ENCODE measurements around the gene VPS4B.
A peak's percentile ranks its signal among the peaks of the same experiment; 100 is the strongest.

VPS4B gene

GRCh38 chr18:63387861-63388260, 34.4 kb downstream of the VPS4B start:
- no peaks in the 10 kb centered on the region for H3F3A ChIP-seq (ENCODE audit: insufficient read depth, low read length)

GRCh38 chr18:63382843-63383242, 39.4 kb downstream of the VPS4B start:
- no peak overlapping the region for H3K4me3 ChIP-seq (ENCODE audit: low read length)
- no peak overlapping the region for H3K27ac ChIP-seq (ENCODE audit: low read length)
- no peak for TF ChIP-seq EZH2 (optimal IDR thresholded peaks at IDR 0.05; ENCODE audit: low read depth, low read length)
- H3K9me3 ChIP-seq (replicated peaks; ENCODE audit: insufficient read depth, low read length), result no peaks in the 10 kb centered on the region
- no peaks in the 10 kb centered on the region for H3F3A ChIP-seq (ENCODE audit: insufficient read depth, low read length)
- no peaks in the 10 kb centered on the region for H3K36me3 ChIP-seq (replicated peaks; ENCODE audit: insufficient read depth, low read length)
- H3K9me2 ChIP-seq (replicated peaks; ENCODE audit: insufficient read depth, low read length), result no peaks in the 10 kb centered on the region
- no peak for DNase-seq
- no peak overlapping the region for H2AFZ ChIP-seq (ENCODE audit: low read length)
- H4K20me1 ChIP-seq (ENCODE audit: insufficient read depth, low read length), result no peaks in the 10 kb centered on the region
- no peaks in the 10 kb centered on the region for H3K4me1 ChIP-seq (ENCODE audit: low read length)
- no peaks in the 10 kb centered on the region for H3K79me2 ChIP-seq (ENCODE audit: low read length)
- no peaks in the 10 kb centered on the region for H3K27me3 ChIP-seq (replicated peaks; ENCODE audit: insufficient read depth, low read length)
- H3K4me2 ChIP-seq (ENCODE audit: low read depth, low read length), result no peak overlapping the region
- no peak overlapping the region for H3K9ac ChIP-seq (ENCODE audit: low read length)

More at GRCh38 chr18:63387861-63388260, 34.4 kb downstream of the VPS4B start:
- Histone ChIP-seq H3K4me2 (ENCODE audit: low read depth, low read length) (no peak overlapping the region), H3K27ac (ENCODE audit: low read length) (no peak overlapping the region), H3K9ac (ENCODE audit: low read length) (no peak overlapping the region), H3K36me3 (replicated peaks; ENCODE audit: insufficient read depth, low read length) (peaks cover 5% of the 10 kb centered on the region), H4K20me1 (ENCODE audit: insufficient read depth, low read length) (no peaks in the 10 kb centered on the region), H3K9me2 (replicated peaks; ENCODE audit: insufficient read depth, low read length) (no peaks in the 10 kb centered on the region), H3K79me2 (ENCODE audit: low read length) (no peaks in the 10 kb centered on the region), H3K27me3 (replicated peaks; ENCODE audit: insufficient read depth, low read length) (no peaks in the 10 kb centered on the region), H2AFZ (ENCODE audit: low read length) (no peak overlapping the region), H3K4me3 (ENCODE audit: low read length) (no peak overlapping the region), H3K9me3 (replicated peaks; ENCODE audit: insufficient read depth, low read length) (no peaks in the 10 kb centered on the region), H3K4me1 (ENCODE audit: low read length) (no peaks in the 10 kb centered on the region)
- no peak for DNase-seq
- TF ChIP-seq CTCF (IDR thresholded peaks at IDR 0.05; ENCODE audit: low read length), result no peak
- TF ChIP-seq EZH2phosphoT487 (IDR thresholded peaks at IDR 0.05; ENCODE audit: low read length), result no peak
- no peak for TF ChIP-seq EZH2 (optimal IDR thresholded peaks at IDR 0.05; ENCODE audit: low read depth, low read length)

- Histone ChIP-seq H3K4me2 (ENCODE audit: low read depth, low read length) (0 out of 2 replicates have a peak overlapping the region, but pooled peaks have one; percentile 28), H3K9ac (ENCODE audit: low read length) (no peak overlapping the region), H3F3A (ENCODE audit: insufficient read depth, low read length) (no peaks in the 10 kb centered on the region), H3K4me3 (ENCODE audit: low read length) (no peak overlapping the region), H3K27ac (ENCODE audit: low read length) (no peak overlapping the region), H3K9me2 (replicated peaks; ENCODE audit: insufficient read depth, low read length) (no peaks in the 10 kb centered on the region), H3K4me1 (ENCODE audit: low read length) (no peaks in the 10 kb centered on the region), H2AFZ (ENCODE audit: low read length) (no peak overlapping the region), H3K9me3 (replicated peaks; ENCODE audit: insufficient read depth, low read length) (no peaks in the 10 kb centered on the region), H4K20me1 (ENCODE audit: insufficient read depth, low read length) (no peaks in the 10 kb centered on the region), H3K79me2 (ENCODE audit: low read length) (no peaks in the 10 kb centered on the region), H3K27me3 (replicated peaks; ENCODE audit: insufficient read depth, low read length) (no peaks in the 10 kb centered on the region), H3K36me3 (replicated peaks; ENCODE audit: insufficient read depth, low read length) (no peaks in the 10 kb centered on the region)
- no peak for DNase-seq
- TF ChIP-seq EZH2 (optimal IDR thresholded peaks at IDR 0.05; ENCODE audit: low read depth, low read length) (no peak), EZH2phosphoT487 (IDR thresholded peaks at IDR 0.05; ENCODE audit: low read length) (no peak), CTCF (IDR thresholded peaks at IDR 0.05; ENCODE audit: low read length) (no peak)
Measured at GRCh38 chr18:63379639-63379962, 42.7 kb downstream of the VPS4B start.

- Histone ChIP-seq H4K20me1 (ENCODE audit: insufficient read depth, low read length) (no peaks in the 10 kb centered on the region), H3K4me3 (ENCODE audit: low read length) (no peak overlapping the region), H2AFZ (ENCODE audit: low read length) (no peak overlapping the region), H3K4me1 (ENCODE audit: low read length) (no peaks in the 10 kb centered on the region), H3K9me2 (replicated peaks; ENCODE audit: insufficient read depth, low read length) (no peaks in the 10 kb centered on the region), H3K4me2 (ENCODE audit: low read depth, low read length) (peak overlapping the region; percentile 28; the same call in 1 of the 2 replicates), H3K36me3 (replicated peaks; ENCODE audit: insufficient read depth, low read length) (no peaks in the 10 kb centered on the region), H3K27ac (ENCODE audit: low read length) (no peak overlapping the region), H3K9me3 (replicated peaks; ENCODE audit: insufficient read depth, low read length) (no peaks in the 10 kb centered on the region), H3K79me2 (ENCODE audit: low read length) (no peaks in the 10 kb centered on the region), H3K9ac (ENCODE audit: low read length) (no peak overlapping the region), H3K27me3 (replicated peaks; ENCODE audit: insufficient read depth, low read length) (no peaks in the 10 kb centered on the region), H3F3A (ENCODE audit: insufficient read depth, low read length) (no peaks in the 10 kb centered on the region)
- DNase-seq, result peak; percentile 16
- TF ChIP-seq EZH2phosphoT487 (IDR thresholded peaks at IDR 0.05; ENCODE audit: low read length) (no peak), CTCF (IDR thresholded peaks at IDR 0.05; ENCODE audit: low read length) (no peak), EZH2 (optimal IDR thresholded peaks at IDR 0.05; ENCODE audit: low read depth, low read length) (no peak)
Measured at GRCh38 chr18:63378919-63379638, 43.2 kb downstream of the VPS4B start.

Measured in MM.1S (cell line).